Cerebellar cortex (tissue), 1 donor: ENCODE measurements around the gene GNLY.
A peak's percentile ranks its signal among the peaks of the same experiment; 100 is the strongest.

Experiments used
- DNase-seq: peaks from one replicate; pipeline ENCODE4 v3.0.0-alpha.2; 2015; ENCODE audit warnings: low spot score

The GNLY gene

GRCh38 chr2:85684806-85685205 lies 9.4 kb upstream of the GNLY start:
- DNase-seq = no peak

- no peak for DNase-seq
These were observed 3.2 kb upstream of the GNLY start for GRCh38 chr2:85690932-85691331.

GRCh38 chr2:85692039-85692645 lies 2.0 kb upstream of the GNLY start:
- DNase-seq = no peak

- no peak for DNase-seq
These were observed 963 bp downstream of the GNLY start for GRCh38 chr2:85695121-85695520.

- no peak for DNase-seq
These were observed 1.8 kb downstream of the GNLY start for GRCh38 chr2:85695691-85696668.

GRCh38 chr2:85697096-85697495 lies 2.9 kb downstream of the GNLY start:
- DNase-seq = no peak

- DNase-seq = no peak
These were observed 3.6 kb downstream of the GNLY start for GRCh38 chr2:85697716-85698115.

GRCh38 chr2:85698184-85698879 lies 4.2 kb downstream of the GNLY start:
- DNase-seq = no peak

- no peak for DNase-seq
These were observed 4.7 kb downstream of the GNLY start for GRCh38 chr2:85698880-85699254.

GRCh38 chr2:85699325-85699724 lies 5.2 kb downstream of the GNLY start:
- DNase-seq = no peak

GRCh38 chr2:85702172-85702571 lies 8.0 kb downstream of the GNLY start:
- no peak for DNase-seq

- no peak for DNase-seq
These were observed 8.6 kb downstream of the GNLY start for GRCh38 chr2:85702800-85703199.

GRCh38 chr2:85703329-85703728 lies 9.2 kb downstream of the GNLY start:
- no peak for DNase-seq

- DNase-seq = no peak
These were observed 9.9 kb downstream of the GNLY start for GRCh38 chr2:85704038-85704437.

- no peak for DNase-seq
These were observed 10.9 kb downstream of the GNLY start for GRCh38 chr2:85704800-85705679.

GRCh38 chr2:85705680-85706039 lies 11.5 kb downstream of the GNLY start:
- no peak for DNase-seq

- DNase-seq = no peak
These were observed 11.9 kb downstream of the GNLY start for GRCh38 chr2:85706063-85706462.

- DNase-seq = no peak
These were observed 12.6 kb downstream of the GNLY start for GRCh38 chr2:85706599-85707296.

- peak; percentile 80 for DNase-seq
These were observed 13.1 kb downstream of the GNLY start for GRCh38 chr2:85707304-85707703.

- no peak for DNase-seq
These were observed 14.5 kb downstream of the GNLY start for GRCh38 chr2:85708641-85709040.

- no peak for DNase-seq
These were observed 15.2 kb downstream of the GNLY start for GRCh38 chr2:85709401-85709811.
